ENCODE measurements around the gene ETS1.

GRCh38 chr11:128569291-128569690 is 18.1 kb downstream of the ETS1 start:
- no peak for TF ChIP-seq CTCF (IDR thresholded peaks at IDR 0.05)
- no peak for TF ChIP-seq POLR2A (IDR thresholded peaks at IDR 0.05)
